Left lobe of liver (tissue), 2 donors: Measurements from ENCODE around the gene LTB4R. TPM values are rescaled to one million over a fixed set of nuclear protein-coding genes. Genes with fewer than 3 reads are reported as not detected.
A peak's percentile ranks its signal among the peaks of the same experiment; 100 is the strongest.
"Not testable (repeated sequence)": the region's sequence is repeated elsewhere in the genome, so short reads cannot be mapped to it uniquely, and the experiment has no call there.

ENCODE experiments used
- ATAC-seq: fragments of 200-7000 bp; cut with Tn5 transposase; one replicate; pipeline ENCODE4 v1.9.1; 2020; ENCODE audit warnings: mild to moderate bottlenecking, moderate library complexity
- DNase-seq: peaks from one replicate; pipeline ENCODE4 v3.0.0-alpha.2; 2020; ENCODE audit warnings: low spot score
- total RNA-seq: library from RNA; stranded (reverse); gene quantifications from one replicate; pipeline ENCODE4 v1.2.1, GENCODE V29; 2021
- donor health status: DM: no; HTN: no; CAD: no; lungs with moderate emphysema.
- donor health status: DM: no; HTN: yes; CAD: no.

The LTB4R gene
- total RNA-seq, 1 donor from 2014 or later: 7.2 TPM

DNA sequence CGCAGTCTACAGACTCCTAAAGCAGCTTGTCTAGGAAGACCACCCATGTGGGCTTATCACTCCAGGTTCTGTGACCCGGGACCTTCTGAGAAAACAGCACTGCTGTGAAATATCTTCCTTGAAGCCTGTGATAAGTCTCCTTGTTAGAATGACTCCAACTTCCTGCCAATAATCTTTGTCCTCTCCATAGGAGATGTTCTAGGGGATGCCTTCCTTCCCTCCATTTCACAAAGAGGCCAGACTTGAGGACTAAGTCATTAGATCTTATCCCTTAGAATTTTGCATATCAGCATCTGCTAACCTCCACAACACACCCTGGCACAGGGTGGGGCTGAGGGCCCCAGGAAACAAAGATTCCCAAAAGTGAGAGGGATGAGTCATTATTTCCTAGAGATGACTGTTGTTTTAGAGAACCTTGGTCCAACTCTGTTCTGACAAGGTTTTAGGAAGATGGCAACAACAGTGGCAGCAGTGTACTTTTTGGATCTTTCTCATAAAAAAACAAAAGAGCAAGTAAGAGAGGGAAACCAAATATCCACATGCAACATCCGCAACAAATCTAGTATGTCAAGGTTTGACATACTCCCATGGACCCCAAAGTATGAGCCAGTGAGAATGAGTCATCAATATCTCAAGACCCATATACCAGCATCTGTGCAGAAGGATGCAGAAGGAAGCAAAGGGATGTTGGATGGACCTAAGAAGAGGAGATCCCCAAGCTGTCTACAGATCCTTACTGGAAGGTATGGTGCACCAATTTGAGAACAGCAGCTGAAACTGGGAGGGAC, 6.0 kb downstream of the LTB4R start:
- no peak for ATAC-seq
- no peak for DNase-seq

DNA sequence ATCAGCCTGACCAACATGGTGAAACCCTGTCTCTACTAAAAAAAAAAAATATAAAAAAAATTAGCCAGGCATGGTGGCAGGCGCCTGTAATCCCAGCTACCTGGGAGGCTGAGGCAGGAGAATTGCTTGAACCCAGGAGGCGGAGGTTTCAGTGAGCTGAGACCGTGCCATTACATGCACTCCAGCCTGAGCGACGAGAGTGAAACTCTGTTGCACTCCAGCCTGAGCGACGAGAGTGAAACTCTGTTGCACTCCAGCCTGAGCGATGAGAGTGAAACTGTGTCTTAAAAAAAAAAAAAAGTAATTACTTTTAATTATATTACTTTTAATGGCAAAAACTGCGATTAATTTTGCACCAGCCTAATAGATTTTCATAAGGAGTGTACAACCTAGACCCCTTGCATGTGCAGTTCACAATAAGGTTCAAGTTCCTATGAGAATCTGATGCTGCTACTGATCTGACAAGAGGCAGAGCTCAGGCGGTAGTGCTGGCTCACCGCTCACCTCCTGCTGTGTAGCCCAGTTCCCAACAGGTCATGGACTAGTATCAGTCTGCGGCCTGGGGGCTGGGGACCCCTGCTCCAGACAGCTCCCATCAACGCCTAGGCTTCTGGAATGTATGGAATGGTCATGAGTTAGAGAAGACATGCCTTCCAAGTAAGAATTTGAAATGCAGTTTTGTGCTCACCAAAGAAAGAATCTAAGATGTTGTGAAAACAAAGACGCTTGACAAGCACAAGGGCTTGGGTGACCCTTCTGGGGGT, 10.1 kb downstream of the LTB4R start:
- ATAC-seq (no peak), DNase-seq (no peak)

DNA sequence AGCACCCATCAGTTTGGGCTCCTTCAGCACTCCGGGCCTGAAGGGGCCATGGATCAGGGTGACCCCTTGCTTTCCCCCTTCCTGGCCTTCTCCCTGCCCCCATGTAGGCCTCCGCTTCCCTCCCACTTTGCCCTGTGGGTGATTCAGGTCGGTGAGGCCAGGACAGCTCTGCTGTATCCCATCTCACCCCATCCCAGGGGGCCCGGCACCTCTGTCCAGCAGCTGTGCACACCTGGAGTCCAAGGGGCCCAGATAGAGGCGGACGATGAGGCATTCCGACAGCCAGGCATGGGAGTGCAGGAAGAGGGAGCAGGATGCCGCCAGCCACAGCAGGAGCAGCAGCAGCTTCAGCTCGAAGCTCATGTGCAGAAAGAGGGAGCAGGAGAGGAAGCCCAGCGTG, 11.4 kb downstream of the LTB4R start:
- DNase-seq (no peak), ATAC-seq (no peak)

DNA sequence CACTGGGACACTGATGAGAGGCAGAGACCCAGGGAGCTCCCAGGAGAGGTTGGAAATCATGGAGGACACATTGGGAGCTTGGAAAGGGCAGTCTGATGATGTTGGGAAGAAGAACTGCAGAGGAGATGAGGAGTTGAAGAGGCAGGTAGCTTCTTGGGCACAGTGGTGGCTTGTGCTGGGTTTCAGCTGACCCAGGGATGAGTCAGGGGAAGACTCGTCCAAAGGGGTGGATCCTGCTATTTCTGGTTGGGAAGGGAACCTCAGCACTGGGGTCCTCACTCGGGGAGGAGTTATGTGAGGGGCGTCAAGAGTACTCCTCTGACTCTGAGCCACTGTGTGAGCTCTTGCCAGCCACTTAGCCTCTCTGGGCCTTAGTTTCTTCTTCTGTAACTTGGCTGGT, 12.0 kb downstream of the LTB4R start:
- no peak for ATAC-seq
- no peak for DNase-seq

DNA sequence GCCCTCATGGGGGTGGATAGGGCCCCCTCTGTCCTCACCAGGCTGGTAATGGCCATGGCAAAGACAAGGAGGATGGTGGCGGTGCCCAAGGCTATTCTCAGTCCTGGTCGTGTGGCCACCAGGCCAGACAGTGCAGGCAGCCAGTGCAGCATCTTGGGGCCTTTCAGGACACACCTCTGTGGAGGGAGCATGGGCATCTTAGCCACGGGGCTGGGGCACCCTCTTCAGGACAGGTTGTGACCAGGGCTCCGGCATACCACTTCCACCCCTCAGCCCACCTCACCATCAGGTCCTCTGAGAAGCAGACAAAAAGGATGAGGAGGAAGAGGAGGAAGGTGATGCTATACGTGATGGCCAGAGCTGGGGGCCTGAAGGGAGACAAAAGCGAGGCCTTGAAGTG, 12.7 kb downstream of the LTB4R start:
- DNase-seq: no peak
- no peak for ATAC-seq

DNA sequence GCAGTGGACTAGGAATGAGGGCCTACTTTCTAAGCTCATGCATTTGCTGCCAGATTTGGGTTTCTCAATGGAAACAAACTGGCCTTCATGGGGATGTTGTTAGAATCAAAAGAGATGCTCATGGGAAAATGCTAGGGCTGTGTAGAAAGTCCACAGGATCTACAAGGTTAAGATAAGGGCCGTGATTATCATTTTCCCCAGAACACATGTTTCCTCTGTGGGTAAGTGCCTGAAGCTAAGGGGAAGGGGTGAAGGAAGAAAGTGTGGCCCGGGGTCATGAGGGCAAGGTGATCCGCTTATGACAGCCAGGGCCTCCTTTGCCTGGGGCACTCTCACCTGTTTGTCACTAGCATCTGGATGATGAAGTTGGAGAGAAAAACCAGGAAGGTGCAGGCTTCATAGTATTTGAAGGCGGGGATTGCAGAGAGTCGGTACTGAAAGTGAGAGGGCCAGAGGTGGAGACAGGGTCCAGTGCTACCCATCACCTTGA, 13.8 kb downstream of the LTB4R start:
- no peak for ATAC-seq
- no peak for DNase-seq

DNA sequence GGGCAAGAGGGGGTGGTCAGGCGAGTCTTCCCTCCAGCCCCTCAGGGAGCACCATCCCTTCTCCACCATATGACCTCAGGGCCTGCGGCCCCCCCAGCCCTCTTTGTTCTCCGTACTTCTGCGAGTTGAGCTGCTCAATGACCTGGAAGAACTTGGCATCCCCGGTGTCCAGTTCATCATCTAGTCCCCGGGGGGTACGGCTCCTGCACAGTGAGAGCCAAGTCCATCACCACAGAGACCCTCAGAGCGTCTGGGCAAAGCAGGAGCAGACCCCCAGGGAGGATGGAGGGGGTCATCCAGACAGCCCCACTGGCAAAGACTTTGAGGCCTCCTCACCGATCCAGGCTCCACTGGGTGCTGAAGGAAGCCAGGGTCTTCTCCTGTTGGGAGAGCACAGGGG, 14.7 kb downstream of the LTB4R start:
- DNase-seq (no peak), ATAC-seq (no peak)

DNA sequence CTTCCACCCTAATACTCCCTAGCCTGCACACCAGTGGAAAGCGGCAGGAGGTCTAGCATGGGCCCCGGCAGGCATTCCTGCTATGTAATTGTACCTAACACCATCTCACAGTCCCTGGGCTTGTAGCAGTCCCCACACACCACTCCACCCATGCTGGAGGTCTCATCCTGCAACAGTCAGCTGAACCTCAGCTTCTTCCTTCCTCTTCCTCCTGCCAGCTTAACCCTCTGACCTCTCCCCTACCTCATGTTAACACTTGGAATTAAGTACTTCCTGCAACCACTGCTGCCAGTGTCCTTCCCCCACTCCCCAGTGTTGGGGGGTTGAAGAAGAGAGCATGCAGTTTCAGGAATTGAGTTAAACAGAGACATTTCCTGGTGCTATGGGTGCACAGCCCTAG, 16.0 kb downstream of the LTB4R start:
- DNase-seq (no peak), ATAC-seq (peak; percentile 4)

DNA sequence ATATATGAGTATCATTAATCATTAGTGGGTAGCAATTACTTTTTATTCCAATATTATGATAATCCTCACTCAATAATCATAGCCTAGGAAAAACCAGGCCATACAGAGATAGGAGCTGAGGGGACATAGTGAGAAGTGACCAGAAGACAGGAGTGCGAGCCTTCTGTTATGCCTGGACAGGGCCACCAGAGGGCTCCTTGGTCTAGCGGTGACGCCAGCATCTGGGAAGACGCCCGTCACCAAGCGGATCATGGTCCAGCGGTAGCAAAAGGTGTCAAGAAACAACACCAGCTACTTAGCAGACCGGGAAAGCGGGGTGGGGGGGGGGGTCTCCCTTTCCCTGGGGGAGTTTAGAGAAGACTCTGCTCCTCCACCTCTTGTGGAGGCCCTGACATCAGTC, 16.6 kb downstream of the LTB4R start:
- peak; percentile 68 for DNase-seq
- ATAC-seq: not testable (repeated sequence)

DNA sequence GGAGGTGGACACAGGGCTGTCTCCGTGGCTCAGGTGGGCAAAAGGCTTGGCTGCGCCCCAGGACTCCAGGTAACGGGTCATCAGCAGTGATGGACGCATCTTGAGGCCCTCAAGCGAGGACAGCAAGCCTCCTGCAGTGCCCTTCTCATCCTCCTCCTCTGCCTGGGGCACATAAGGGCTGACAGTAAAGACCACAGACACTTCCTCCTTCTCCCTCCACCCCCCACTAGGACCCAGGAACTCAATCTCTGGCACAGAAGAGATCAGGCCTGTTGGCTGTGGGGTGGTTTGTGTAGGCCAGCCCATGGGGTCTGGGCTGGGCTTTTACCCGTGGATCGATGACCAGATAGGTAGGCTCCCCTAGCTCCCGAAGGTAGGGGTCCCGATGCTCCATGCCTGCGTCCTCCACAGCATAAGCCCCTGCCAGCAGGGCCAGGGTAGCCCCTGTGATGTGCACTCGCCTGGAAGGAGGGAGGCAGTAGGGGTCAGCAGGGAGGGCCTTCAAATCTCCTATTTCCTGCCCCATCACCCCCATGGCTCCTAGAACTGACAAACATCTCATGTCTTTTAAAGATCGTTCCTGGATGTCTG, 17.9 kb downstream of the LTB4R start:
- ATAC-seq: no peak
- no peak for DNase-seq

DNA sequence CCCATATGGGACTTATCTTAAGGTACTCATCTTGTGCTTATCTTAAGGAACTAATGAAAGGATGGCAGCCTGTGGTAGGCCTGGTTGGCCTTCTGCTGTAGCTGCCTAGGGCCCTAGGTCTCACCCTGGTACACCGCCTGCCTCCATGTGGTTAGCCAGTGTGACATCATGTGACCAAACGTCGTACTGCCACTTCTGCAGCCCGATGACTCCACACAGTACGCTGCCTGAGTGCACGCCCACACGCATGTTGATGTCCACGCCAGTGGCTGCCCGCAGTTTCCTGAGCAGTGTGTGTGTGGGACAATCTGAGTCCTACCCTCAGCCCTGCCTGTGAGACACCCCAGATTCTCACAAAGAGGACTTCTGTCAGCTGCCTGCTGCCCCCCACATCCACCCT, 18.4 kb downstream of the LTB4R start:
- ATAC-seq (no peak), DNase-seq (no peak)

DNA sequence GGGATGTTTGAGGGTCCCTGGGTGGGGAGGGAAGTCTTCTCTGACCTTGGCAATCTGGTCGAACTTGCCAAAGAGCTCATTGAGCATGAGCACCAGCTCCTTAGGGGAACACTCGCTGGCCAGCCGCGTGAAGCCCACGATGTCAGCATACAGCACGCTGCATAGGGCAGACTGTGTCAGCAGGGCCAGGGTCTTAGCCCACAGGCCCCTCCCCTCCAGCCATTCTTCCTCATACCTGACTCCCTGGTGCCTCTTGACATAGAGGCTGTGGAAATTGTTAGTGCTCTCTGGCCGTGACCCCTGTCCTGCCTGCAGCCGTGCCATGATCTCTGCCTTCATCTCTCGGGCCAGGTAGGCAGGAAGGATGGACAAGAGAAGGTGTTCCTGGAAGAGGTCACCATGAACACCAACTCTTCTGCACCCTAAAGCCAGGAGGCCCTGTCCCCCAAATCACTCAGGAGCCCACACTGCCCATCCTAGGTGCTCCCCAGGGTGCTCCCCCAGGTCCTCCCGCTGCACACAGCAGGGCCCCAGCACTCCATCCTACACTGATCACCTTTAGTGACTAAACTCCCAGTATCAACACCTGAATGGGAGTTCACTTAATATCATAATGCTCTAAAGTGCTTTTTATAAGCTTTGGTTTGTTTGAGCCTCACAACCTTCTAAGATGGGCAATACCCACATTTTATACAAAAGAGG, 19.8 kb downstream of the LTB4R start:
- no peak for ATAC-seq
- no peak for DNase-seq

DNA sequence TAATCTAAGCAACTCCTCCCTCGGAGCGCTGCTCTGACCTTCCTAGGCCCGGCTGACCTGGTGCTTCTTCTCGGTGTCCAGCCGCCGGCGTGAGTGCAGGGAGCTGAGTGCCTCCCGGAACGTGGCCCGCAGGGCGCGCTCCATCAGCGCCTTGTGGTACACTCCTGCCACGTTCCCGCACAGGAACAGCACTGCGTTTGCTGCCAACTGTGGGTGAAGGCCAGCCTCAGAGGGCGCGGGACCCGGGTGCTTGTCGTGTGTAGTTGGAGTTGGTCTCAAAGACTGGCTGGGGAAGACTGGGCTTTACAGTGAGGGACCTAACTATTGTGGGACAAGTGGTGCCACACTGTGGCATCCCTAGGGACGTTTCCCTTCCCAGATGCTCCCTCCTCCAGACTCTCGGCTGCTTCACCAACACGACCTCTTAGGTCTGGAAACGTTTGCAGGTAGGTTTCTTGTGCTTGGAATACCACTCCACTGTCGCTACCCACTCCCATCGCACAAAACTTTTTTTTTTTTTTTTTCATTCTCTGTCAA, 20.5 kb downstream of the LTB4R start:
- DNase-seq (no peak), ATAC-seq (peak; percentile 10)

DNA sequence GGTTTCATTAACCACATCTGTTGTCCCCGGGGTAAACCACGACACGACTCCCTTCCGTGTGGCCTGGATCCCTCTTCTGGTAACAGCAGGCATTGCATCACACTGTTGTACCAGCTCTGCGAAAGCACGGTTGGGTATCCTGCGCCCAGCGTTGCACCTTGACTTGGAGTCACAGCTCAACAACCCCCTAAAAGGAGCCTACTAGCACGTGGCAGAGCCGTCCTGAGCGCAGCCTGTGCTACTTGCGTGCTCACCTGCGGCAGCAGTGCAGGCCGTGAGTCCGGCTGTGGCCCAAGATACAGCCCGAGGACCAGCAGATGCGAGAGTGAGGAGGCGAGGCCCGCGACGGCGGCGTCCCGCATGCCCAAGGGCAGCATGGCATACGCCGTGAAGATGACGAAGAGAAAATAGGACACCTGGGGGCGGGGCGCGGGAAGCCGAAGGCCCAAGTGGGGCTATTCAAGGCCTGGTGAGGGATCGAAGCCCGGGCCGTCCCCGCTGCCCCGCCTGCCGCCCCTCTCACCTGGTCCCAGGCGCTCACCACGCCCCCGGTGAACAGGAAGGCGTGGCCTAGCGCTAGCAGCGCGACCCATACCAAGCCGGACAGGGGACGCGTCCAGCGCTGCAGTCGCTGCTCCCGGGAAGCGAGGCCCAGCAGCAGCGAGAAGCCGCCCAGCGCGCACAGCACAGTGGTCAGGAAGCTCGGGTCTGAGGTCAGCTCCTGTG, 21.1 kb downstream of the LTB4R start:
- DNase-seq: peak; percentile 74
- ATAC-seq: peak; percentile 83

DNA sequence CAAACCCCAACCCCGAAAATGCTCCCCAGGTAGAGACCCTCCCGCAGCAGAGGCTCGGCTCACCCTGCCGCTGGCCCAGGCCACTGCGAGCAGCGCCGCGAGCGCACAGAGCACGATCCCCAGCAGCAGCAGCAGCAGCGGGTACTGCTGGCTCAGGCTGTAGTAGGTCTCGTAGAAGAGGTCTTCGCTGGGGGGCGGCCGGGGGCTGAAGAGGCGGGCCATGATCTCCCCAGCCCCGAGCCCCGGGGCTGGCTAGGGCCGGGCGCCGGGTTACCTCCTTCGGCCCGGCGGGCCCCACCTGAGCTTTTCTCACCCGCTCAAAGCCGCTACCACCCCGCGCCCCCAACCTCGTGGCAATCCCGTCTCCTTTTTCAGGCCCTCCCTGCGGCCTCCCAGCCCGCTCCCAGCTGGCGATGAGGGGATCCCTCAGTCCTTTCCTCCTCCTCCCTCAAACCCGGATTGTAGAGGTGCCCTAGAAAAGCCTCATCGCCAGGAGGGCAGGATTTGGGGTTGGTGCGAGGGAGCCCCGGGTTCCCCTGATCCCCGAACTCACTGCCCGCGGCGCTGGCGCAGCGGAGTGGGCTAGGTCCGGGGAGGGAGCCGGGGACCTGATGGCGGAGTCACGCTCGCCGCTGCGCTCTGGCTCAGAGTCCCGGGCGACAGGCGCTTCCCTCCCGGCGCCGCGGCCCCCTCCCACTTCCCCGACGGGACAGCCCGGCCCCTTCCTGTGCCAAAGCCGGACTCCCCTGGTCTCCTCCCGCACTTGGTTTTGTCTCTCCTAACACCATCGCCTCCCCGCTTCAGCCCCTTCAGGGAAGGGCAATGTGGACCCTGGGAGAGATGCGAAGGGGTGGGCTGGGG, 23.4 kb downstream of the LTB4R start, which contains the start of gene ADCY4:
Gene ADCY4 (minus strand): TSS at position 641 of the 861 bp plus-strand sequence. CDS start 419 bp downstream, at position 222.
- no peak for DNase-seq
- peak; percentile 10 for ATAC-seq

DNA sequence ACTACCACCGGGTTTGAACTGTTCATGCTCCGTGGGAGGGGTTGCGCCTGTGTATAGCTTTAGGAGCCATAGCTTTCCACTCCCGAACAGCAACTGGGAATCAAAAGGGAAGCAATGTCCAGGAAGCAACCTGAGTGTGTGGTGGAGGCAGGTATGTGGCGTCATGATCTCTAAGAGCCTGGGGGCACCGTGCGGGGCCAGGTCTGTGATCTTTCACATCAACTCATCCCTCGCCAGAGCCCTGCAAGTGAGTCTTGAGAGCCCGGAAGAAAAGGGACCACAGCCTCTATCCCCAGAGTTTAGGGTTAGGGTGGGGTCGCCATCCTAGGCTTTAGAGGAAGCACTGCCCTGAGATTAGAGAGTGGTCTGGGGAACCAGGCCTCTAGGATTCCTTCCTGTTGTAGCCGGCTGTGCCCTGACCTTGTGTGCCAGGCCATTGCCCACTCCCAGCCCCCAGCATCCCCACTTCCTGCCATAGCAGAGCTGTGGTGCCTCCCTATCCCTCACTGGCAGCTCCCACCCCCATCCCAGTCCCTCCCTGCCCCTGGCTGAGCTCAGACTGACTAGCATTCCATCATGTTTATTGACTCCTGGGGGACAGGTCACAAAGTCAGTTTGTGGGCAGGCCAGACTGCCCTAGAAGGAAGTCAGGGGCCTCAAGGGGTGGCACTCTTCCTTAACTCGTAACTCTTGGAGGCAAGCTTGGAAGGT, 24.3 kb downstream of the LTB4R start:
- DNase-seq (no peak), ATAC-seq (no peak)

DNA sequence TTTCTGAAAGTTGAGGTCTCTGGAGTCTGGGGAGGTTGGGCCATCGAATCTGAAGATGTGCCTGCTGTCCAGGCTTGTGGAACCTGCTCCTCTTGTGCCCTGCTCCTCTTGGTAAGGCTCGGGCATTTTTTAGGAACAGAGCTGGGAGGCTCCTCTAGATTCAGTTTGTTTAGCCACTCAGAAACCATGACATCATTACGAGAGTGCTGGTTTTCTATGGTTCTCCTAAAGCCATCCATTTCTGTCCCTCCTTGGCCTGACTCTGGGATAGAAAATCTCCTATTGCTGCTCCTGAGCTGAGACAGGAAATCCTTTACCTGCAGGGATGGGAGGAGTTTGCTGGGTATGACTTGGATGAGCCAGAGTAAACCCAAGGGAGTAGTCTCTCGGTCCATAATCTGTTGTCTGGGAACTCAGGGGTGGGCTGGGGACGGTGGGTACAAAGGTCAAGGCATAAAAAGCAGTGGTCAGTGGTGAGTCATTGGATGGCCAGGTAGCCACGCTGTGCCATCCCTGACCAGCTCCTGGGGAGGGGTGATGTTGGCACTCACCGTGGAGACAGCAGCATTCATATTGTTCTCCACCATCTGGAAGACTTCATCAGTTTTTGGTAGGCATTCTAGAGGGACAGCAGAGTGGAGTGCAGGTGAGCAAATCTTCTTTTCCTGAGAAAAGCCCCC, 26.0 kb downstream of the LTB4R start:
- ATAC-seq (no peak), DNase-seq (no peak)

DNA sequence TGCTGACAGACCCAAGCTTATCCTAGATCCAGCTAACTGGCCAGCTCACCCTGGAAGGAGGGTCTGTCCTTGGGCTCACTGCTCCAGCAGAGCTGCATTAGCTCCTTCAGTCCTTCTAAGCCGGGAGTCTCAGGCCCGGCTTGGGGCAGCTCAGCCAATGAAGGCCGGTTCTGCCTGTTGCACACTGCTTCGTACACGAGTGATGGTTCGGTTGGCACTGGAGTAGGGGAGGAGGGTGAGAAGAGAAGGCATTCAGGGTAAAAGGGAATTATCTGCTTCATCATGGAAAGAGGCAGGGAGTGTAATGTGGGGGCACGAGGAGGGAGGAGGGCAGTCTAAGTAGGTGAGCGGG, 26.5 kb downstream of the LTB4R start:
- DNase-seq (no peak), ATAC-seq (no peak)
